GM12878 (cell line): Measurements from ENCODE around the gene TP53I11. TPM values are rescaled to one million over a fixed set of nuclear protein-coding genes. Genes with fewer than 3 reads are reported as not detected.
A peak's percentile ranks its signal among the peaks of the same experiment; 100 is the strongest.

Experiments
- ATAC-seq: fragments of 200-7000 bp; cut with Tn5 transposase; 3 replicates; pipeline ENCODE4 v1.9.1; 2020; ENCODE audit warnings: mild to moderate bottlenecking, moderate library complexity
- BruUV-seq: library from RNA; stranded (reverse); fragments of 400-500 nt; replicated peaks from 2 replicates; lab custom pipeline; 2021; lab: Mats Ljungman, UMichigan
- CTCF ChIA-PET: fragments of 300-600 bp; sonication (Branson Sonifier 250); formaldehyde crosslinking; extraction: SDS; loops from one replicate; lab custom pipeline; 2021; ENCODE audit warnings: inconsistent platforms; lab: Yijun Ruan, JAX
- POLR2A ChIA-PET: fragments of 350-600 bp; formaldehyde crosslinking; extraction: SDS; loops from one replicate; lab custom pipeline; 2021; ENCODE audit warnings: inconsistent platforms; lab: Charles Lee
- RAD21 ChIA-PET: fragments of 300-600 bp; sonication (Branson Sonifier 250); formaldehyde crosslinking; loops from one replicate; lab custom pipeline; 2023; ENCODE audit warnings: antibody characterized with exemption; ENCODE audit not compliant: unreplicated experiment; lab: Charles Lee
- SMC1A ChIA-PET: fragments of 300-600 bp; sonication (Branson Sonifier 250); formaldehyde crosslinking; loops from one replicate; lab custom pipeline; 2023; ENCODE audit not compliant: unreplicated experiment, uncharacterized antibody; lab: Charles Lee
- DNase-seq: peaks from one replicate; pipeline ENCODE4 v3.0.0-alpha.2; 2011; ENCODE audit warnings: low read depth, low spot score
- FAIRE-seq: peaks from 3 replicates; lab custom pipeline; 2011; peaks lifted over from hg19 to GRCh38; lab: Jason Lieb, UNC
- H2AFZ ChIP-seq: 2 replicates; pipeline ENCODE4 v1.6.0; 2011; ENCODE audit warnings: low read depth, low read length, control low read depth; ENCODE audit not compliant: control insufficient read depth
- H3K27ac ChIP-seq: 2 replicates; pipeline ENCODE4 v1.5.1; 2011; ENCODE audit warnings: control low read depth; ENCODE audit not compliant: control insufficient read depth, insufficient read depth
- H3K27me3 ChIP-seq, 2 experiments: replicated peaks in 1 of 2; 2 replicates each; pipeline versions ENCODE4 v1.6.0 to v1.6.1; 2011; ENCODE audit warnings: low read length in 1 of 2; ENCODE audit not compliant: control insufficient read depth in 2 of 2, insufficient read depth in 2 of 2
- H3K36me3 ChIP-seq, 2 experiments: 2 replicates each; pipeline ENCODE4 v1.5.1; 2011; ENCODE audit warnings: low read length in 1 of 2; ENCODE audit not compliant: control insufficient read depth in 2 of 2, insufficient read depth in 2 of 2
- H3K4me1 ChIP-seq: 2 replicates; pipeline ENCODE4 v1.6.1; 2011; ENCODE audit warnings: mild to moderate bottlenecking, low read length, moderate library complexity, mixed read lengths; ENCODE audit not compliant: control insufficient read depth, insufficient read depth
- H3K4me2 ChIP-seq: 2 replicates; pipeline ENCODE4 v1.6.0; 2011; ENCODE audit warnings: control low read depth; ENCODE audit not compliant: control insufficient read depth, insufficient read depth
- H3K4me3 ChIP-seq: fragments of 200-600 bp; sonication (generic); 2 replicates; pipeline ENCODE4 v1.5.1; 2016
- H3K79me2 ChIP-seq: 2 replicates; pipeline ENCODE4 v1.6.0; 2011; ENCODE audit warnings: low read length; ENCODE audit not compliant: control insufficient read depth, insufficient read depth
- H3K9ac ChIP-seq: 2 replicates; pipeline ENCODE4 v1.8.0; 2011; ENCODE audit warnings: low read length, control low read depth, mixed read lengths; ENCODE audit not compliant: control insufficient read depth, insufficient read depth
- H3K9me3 ChIP-seq: replicated peaks from 3 replicates; pipeline ENCODE4 v1.5.1; 2011; ENCODE audit warnings: mild to moderate bottlenecking, low read length; ENCODE audit not compliant: control insufficient read depth, insufficient read depth
- H4K20me1 ChIP-seq: 2 replicates; pipeline ENCODE4 v1.6.0; 2011; ENCODE audit not compliant: control insufficient read depth, insufficient read depth
- NR2F1 ChIP-seq: fragments of 450-650 bp; conservative IDR thresholded peaks from 2 replicates; pipeline ENCODE4 v1.6.1; 2017; ENCODE audit warnings: mild to moderate bottlenecking
- RELA ChIP-seq: fragments of 450-650 bp; IDR thresholded peaks from 2 replicates; pipeline ENCODE4 v1.8.0; 2014; ENCODE audit warnings: borderline replicate concordance; ENCODE audit not compliant: partially characterized antibody
- SIX5 ChIP-seq: IDR thresholded peaks from 2 replicates; pipeline ENCODE4 v1.6.1; 2011; ENCODE audit warnings: mild to moderate bottlenecking, low read depth, low read length, moderate library complexity; ENCODE audit not compliant: severe bottlenecking
- SPI1 ChIP-seq: IDR thresholded peaks from 2 replicates; pipeline ENCODE4 v1.6.1; 2011; ENCODE audit warnings: low read depth, mild to moderate bottlenecking, low read length, moderate library complexity, borderline replicate concordance; ENCODE audit not compliant: insufficient read depth
- SREBF2 ChIP-seq: IDR thresholded peaks from 2 replicates; pipeline ENCODE4 v1.6.1; 2012; ENCODE audit warnings: mild to moderate bottlenecking, low read length
- SUZ12 ChIP-seq: fragments of 200-600 bp; sonication (generic); IDR thresholded peaks from one replicate; pipeline ENCODE4 v1.6.1; 2018; ENCODE audit warnings: antibody characterized with exemption, mild to moderate bottlenecking; ENCODE audit not compliant: unreplicated experiment
- WGBS: methylation state at CpG from one replicate; pipeline ENCODE4 v1.1.6; 2016; ENCODE audit warnings: low lambda C conversion rate; ENCODE audit not compliant: insufficient replicate concordance, insufficient coverage; ENCODE audit errors: missing lambda C conversion rate; 5-methylcytosine and 5-hydroxymethylcytosine counted together
- in situ Hi-C: fragments of 300-500 bp; cut with MboI; formaldehyde crosslinking; loops from 9 replicates; pipeline ENCODE4 v1.14.3; 2018; ENCODE audit warnings: mixed read lengths
- intact Hi-C: fragments of 100-400 bp; cut with micrococcal nuclease; formaldehyde crosslinking; loops from one replicate; pipeline ENCODE4 v1.14.2; 2022; ENCODE audit not compliant: unreplicated experiment
- polyA plus RNA-seq, 11 experiments: library from polyadenylated mRNA; depleted of rRNA in 4 of 11; unstranded in 6 of 11; stranded (reverse) in 5 of 11; fragments of >200 nt; fragmentation: Nextera tagmentation in 4 of 11; fragmentation: Illumina TruSeq in 1 of 11; extraction: Ambion mirVana in 4 of 11; extraction: Trizol in 1 of 11; gene quantifications; 1 replicate in 1 of 11; 2 replicates in 10 of 11; pipeline versions ENCODE4 v1.2.1 to v1.2.3, GENCODE V29; 2011 to 2016; ENCODE audit warnings: inconsistent platforms in 2 of 11, missing spikeins in 2 of 11, low read depth in 1 of 11
- total RNA-seq, 4 experiments: library from RNA; depleted of rRNA in 3 of 4; stranded (reverse); fragments of >200 nt in 3 of 4; fragmentation: Illumina TruSeq in 1 of 4; extraction: Trizol in 1 of 4; gene quantifications; 2 replicates each; pipeline versions ENCODE4 v1.2.1 to v1.2.3, GENCODE V29; 2013 to 2021
- TF ChIP-seq, protein P1 (sequence below): fragments of 450-650 bp; IDR thresholded peaks from 2 replicates; pipeline ENCODE4 v1.6.1; 2016; ENCODE audit warnings: mild to moderate bottlenecking

TP53I11 gene
- total and polyA plus RNA-seq, 10 of the 15 experiments (the other 5 are each of a cell fraction or from before 2014, with no cell fraction given): 0.03 to 0.28 (median 0.17) TPM; not detected in 3

DNA sequence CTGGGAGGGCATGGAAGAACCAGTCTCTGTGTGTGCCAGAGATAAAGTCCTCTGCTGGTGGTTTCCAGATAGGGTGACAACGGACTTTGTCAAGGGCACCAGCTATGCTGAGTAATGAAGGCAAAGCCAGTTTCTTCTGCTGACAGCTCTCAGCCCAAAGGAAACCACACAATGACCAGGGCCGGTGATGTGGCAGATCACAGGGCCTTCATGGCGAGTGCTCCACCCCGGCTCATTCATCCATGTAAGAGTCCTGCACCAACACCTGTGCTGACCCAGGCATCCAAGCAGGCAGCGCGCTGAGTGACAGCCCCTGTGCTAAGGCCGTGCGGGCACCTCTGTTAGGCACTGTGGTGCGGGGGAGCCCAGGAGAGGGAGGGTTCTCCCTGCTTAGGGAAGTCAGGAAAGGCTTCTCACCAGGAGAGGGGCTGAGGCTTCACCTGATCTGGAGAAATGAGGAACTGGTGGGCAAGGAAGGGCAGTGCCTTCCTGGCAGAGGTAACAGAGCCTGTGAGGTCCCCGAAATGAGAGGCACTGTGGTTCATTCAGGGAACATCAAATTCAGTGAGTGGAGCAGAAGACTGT is 33.8 kb downstream of the TP53I11 start:
- Histone ChIP-seq H3K4me3 (no peak overlapping the region), H2AFZ (no peak overlapping the region), H3K27me3 (no peaks in the 10 kb centered on the region; a peak in 1 of 4 replicates), H4K20me1 (no peaks in the 10 kb centered on the region), H3K4me1 (peaks cover 7% of the 10 kb centered on the region), H3K9ac (no peak overlapping the region), H3K9me3 (no peaks in the 10 kb centered on the region), H3K36me3 (no peaks in the 10 kb centered on the region), H3K27ac (no peak overlapping the region), H3K79me2 (no peaks in the 10 kb centered on the region), H3K4me2 (no peak overlapping the region)
- DNase-seq: peak; percentile 25
- ChIA-PET CTCF (interaction anchor here (0.7 to 1.2 kb wide), 2 partner anchors 10 to 186 kb away, joined by 3 read pairs; no protein-coding TSS in a partner anchor), POLR2A (no interaction called here), SMC1A (interaction anchor here (0.6 kb wide), 1 partner anchor 62 kb away, joined by 3 read pairs; no protein-coding TSS in a partner anchor), RAD21 (no interaction called here)
- intact Hi-C loops: loop anchor here (10.0 kb wide), 2 partner anchors 262 to 632 kb away; no protein-coding TSS in a partner anchor
- no peak for FAIRE-seq
- no TSS peak for BruUV-seq
- ATAC-seq: peak; percentile 76
- no peak for TF ChIP-seq SUZ12
- no peak for TF ChIP-seq RELA
- TF ChIP-seq, protein P1, sequence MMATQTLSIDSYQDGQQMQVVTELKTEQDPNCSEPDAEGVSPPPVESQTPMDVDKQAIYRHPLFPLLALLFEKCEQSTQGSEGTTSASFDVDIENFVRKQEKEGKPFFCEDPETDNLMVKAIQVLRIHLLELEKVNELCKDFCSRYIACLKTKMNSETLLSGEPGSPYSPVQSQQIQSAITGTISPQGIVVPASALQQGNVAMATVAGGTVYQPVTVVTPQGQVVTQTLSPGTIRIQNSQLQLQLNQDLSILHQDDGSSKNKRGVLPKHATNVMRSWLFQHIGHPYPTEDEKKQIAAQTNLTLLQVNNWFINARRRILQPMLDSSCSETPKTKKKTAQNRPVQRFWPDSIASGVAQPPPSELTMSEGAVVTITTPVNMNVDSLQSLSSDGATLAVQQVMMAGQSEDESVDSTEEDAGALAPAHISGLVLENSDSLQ: peak; percentile 27; the same call in 1 of the 2 replicates
- no peak for TF ChIP-seq SIX5
- peak; percentile 22; the same call in 1 of the 2 replicates for TF ChIP-seq SPI1
- no peak for TF ChIP-seq SREBF2
- TF ChIP-seq NR2F1: no peak
- 45% methylated on average over 10 of the region's 10 CpGs for WGBS
- in situ Hi-C loops: loop anchor here (10.0 kb wide), 1 partner anchor 192 kb away; the partner anchor contains the start of gene TSPAN18
